GM23248 (cell line): ENCODE data around the gene LTF. TPM values are rescaled to one million over a fixed set of nuclear protein-coding genes. Genes with fewer than 3 reads are reported as not detected.

Source experiments
- DNase-seq: peaks from one replicate; pipeline ENCODE4 v3.0.0-alpha.2; 2015
- H2AFZ ChIP-seq: fragments of 200-600 bp; sonication (generic); 2 replicates; pipeline ENCODE4 v1.6.1; 2016; ENCODE audit warnings: antibody characterized with exemption
- H3F3A ChIP-seq: fragments of 200-600 bp; sonication (generic); 2 replicates; pipeline ENCODE4 v1.6.1; 2016; ENCODE audit warnings: mild to moderate bottlenecking, antibody characterized with exemption, mixed run types; ENCODE audit not compliant: insufficient read depth
- H3K27ac ChIP-seq: fragments of 200-600 bp; sonication (generic); 2 replicates; pipeline ENCODE4 v1.5.1; 2016; ENCODE audit warnings: mild to moderate bottlenecking
- H3K27me3 ChIP-seq: fragments of 200-600 bp; sonication (generic); replicated peaks from 2 replicates; pipeline ENCODE4 v1.6.1; 2016; ENCODE audit warnings: mild to moderate bottlenecking; ENCODE audit not compliant: insufficient read depth
- H3K36me3 ChIP-seq: fragments of 200-600 bp; sonication (generic); 2 replicates; pipeline ENCODE4 v1.6.1; 2016; ENCODE audit warnings: low read depth, mild to moderate bottlenecking
- H3K4me1 ChIP-seq: fragments of 200-600 bp; sonication (generic); 2 replicates; pipeline ENCODE4 v1.6.1; 2016; ENCODE audit warnings: mild to moderate bottlenecking; ENCODE audit not compliant: insufficient read depth
- H3K4me2 ChIP-seq: fragments of 200-600 bp; sonication (generic); one replicate; pipeline ENCODE4 v1.6.1; 2016; ENCODE audit warnings: mild to moderate bottlenecking; ENCODE audit not compliant: unreplicated experiment
- H3K4me3 ChIP-seq: fragments of 200-600 bp; sonication (generic); 2 replicates; pipeline ENCODE4 v1.5.1; 2016; ENCODE audit warnings: mild to moderate bottlenecking
- H3K79me2 ChIP-seq: fragments of 200-600 bp; sonication (generic); 2 replicates; pipeline ENCODE4 v1.6.1; 2016; ENCODE audit warnings: mild to moderate bottlenecking; ENCODE audit not compliant: insufficient read depth
- H3K9ac ChIP-seq: fragments of 200-600 bp; sonication (generic); 2 replicates; pipeline ENCODE4 v1.6.1; 2016; ENCODE audit warnings: mild to moderate bottlenecking
- H3K9me2 ChIP-seq: fragments of 200-600 bp; sonication (generic); 2 replicates; pipeline ENCODE4 v1.6.1; 2016; ENCODE audit warnings: mixed run types, mild to moderate bottlenecking, moderate library complexity; ENCODE audit not compliant: insufficient read depth
- H3K9me3 ChIP-seq: fragments of 200-600 bp; sonication (generic); one replicate; pipeline ENCODE4 v1.6.1; 2017; ENCODE audit warnings: low read depth
- H4K20me1 ChIP-seq: fragments of 200-600 bp; sonication (generic); 2 replicates; pipeline ENCODE4 v1.6.0; 2016; ENCODE audit not compliant: insufficient read depth
- EZH2 ChIP-seq: fragments of 200-600 bp; sonication (generic); IDR thresholded peaks from 2 replicates; pipeline ENCODE4 v1.6.1; 2018; ENCODE audit warnings: antibody characterized with exemption, mild to moderate bottlenecking; ENCODE audit not compliant: insufficient read depth, poor library complexity, severe bottlenecking
- EZH2phosphoT487 ChIP-seq: fragments of 200-600 bp; sonication (generic); IDR thresholded peaks from 2 replicates; pipeline ENCODE4 v1.6.1; 2018; ENCODE audit warnings: antibody characterized with exemption, moderate library complexity, mild to moderate bottlenecking, low read depth; ENCODE audit not compliant: insufficient read depth
- WGBS, 2 experiments: methylation state at CpG; one replicate each; pipeline ENCODE4 v1.1.6; 2015 to 2017; ENCODE audit warnings: low lambda C conversion rate in 2 of 2, low coverage in 1 of 2; ENCODE audit errors: missing lambda C conversion rate in 2 of 2; 5-methylcytosine and 5-hydroxymethylcytosine counted together
- in situ Hi-C: fragments of 300-500 bp; cut with MboI; formaldehyde crosslinking; loops from 2 replicates; pipeline ENCODE4 v1.15.0; 2020
- polyA plus RNA-seq: library from polyadenylated mRNA; unstranded; fragments of >200 nt; fragmentation: Nextera tagmentation; extraction: Ambion mirVana; gene quantifications from 2 replicates; pipeline ENCODE4 v1.2.1, GENCODE V29; 2016
- total RNA-seq: library from RNA; depleted of rRNA; stranded (reverse); fragments of >200 nt; shearing (Covaris generic); gene quantifications from 2 replicates; pipeline ENCODE4 v1.2.3, GENCODE V29; 2014

The LTF gene
- total and polyA plus RNA-seq, 2 experiments from 2014 or later: not detected

DNA sequence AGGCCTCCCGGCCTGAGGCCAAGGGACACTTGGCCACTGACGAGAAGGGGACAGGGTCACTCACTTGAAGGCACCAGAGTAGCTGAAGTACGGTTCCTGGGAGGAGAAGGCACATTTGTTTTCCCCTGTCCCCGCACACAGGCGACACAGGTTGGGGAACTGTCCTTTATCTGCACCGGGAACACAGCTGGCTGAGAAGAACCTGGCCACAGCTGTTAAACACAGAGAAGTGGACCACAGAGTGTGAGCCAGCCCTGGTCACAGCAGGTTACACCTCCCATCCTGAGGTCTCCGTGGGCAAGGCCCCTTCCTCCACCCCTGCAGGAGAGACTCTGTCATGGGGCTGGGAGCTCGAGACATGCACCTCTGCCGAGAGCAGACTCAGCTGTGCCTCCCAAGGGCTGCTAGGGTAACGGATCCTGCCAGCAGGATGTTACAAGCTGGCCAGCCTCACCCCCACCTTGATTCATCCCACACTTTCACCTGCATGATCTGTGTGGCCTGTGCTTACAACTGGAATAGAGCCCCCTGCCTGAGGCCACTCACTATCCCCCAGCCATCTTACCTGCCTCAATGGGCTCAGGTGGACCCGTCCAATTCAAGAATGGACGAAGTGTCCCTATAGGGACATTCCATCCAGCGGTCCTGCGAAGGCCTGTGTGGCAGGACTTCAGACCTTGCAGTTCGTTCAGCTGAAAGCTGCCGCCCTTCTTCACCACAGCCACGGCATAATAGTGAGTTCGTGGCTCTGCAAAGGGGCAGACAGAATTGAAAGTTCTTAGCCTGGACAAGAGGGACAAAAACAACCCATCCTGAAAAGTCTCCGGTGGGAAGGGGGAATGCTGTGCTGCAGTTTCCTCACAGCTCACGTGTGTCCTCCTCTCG, 9.2 kb downstream of the LTF start:
- in situ Hi-C loops: no loop called here
- no peak overlapping the region for H3K4me2 ChIP-seq
- H3K9me3 ChIP-seq: no peaks in the 10 kb centered on the region
- no peak overlapping the region for H3K9ac ChIP-seq
- no peak overlapping the region for H2AFZ ChIP-seq
- no peaks in the 10 kb centered on the region for H3K9me2 ChIP-seq
- 62 to 63% methylated on average over 21 of the region's 21 CpGs for WGBS, 2 experiments
- H3F3A ChIP-seq: no peaks in the 10 kb centered on the region
- no peak for DNase-seq
- TF ChIP-seq EZH2: no peak
- no peak for TF ChIP-seq EZH2phosphoT487
- H3K36me3 ChIP-seq: no peaks in the 10 kb centered on the region
- no peaks in the 10 kb centered on the region for H4K20me1 ChIP-seq
- no peak overlapping the region for H3K4me3 ChIP-seq
- no peaks in the 10 kb centered on the region for H3K4me1 ChIP-seq
- no peaks in the 10 kb centered on the region for H3K79me2 ChIP-seq
- H3K27ac ChIP-seq: no peak overlapping the region
- H3K27me3 ChIP-seq: peaks cover 73% of the 10 kb centered on the region

GRCh38 chr3:46454606-46455005, 10.1 kb downstream of the LTF start:
- Histone ChIP-seq H3K4me2 (no peak overlapping the region), H3K79me2 (no peaks in the 10 kb centered on the region), H3K9me2 (no peaks in the 10 kb centered on the region), H3K4me3 (no peak overlapping the region), H3K27ac (no peak overlapping the region), H3K27me3 (peaks cover 70% of the 10 kb centered on the region), H3F3A (no peaks in the 10 kb centered on the region), H3K9ac (no peak overlapping the region), H4K20me1 (no peaks in the 10 kb centered on the region), H2AFZ (no peak overlapping the region), H3K9me3 (no peaks in the 10 kb centered on the region), H3K4me1 (no peaks in the 10 kb centered on the region), H3K36me3 (no peaks in the 10 kb centered on the region)
- WGBS, 2 experiments: 72 to 76% methylated on average over 7 of the region's 7 CpGs
- in situ Hi-C loops: no loop called here
- no peak for DNase-seq
- TF ChIP-seq EZH2phosphoT487 (no peak), EZH2 (no peak)

DNA sequence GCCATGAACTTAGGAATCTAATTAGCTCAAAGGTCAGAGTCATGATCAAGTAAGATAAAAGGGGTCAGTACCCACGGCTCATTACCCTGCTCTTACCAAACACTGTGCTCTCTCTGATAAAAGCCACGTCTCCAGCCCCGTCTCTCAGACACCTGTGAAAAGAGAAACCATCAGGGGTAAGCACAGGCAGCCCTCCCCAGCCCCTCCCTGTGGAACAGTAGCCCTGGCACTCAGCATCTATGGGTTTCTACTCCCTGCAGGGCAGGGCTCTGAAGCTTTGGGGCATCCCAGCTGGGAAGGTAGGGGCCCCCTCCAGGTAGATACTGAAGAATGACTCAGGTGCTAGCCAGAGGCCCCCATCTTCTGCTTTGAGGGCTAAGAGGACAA, 10.5 kb downstream of the LTF start:
- 25 to 33% methylated on average over 3 of the region's 3 CpGs for WGBS, 2 experiments
- Histone ChIP-seq H3F3A (no peaks in the 10 kb centered on the region), H3K79me2 (no peaks in the 10 kb centered on the region), H3K27ac (no peak overlapping the region), H3K4me2 (no peak overlapping the region), H3K9me3 (no peaks in the 10 kb centered on the region), H3K27me3 (peaks cover 67% of the 10 kb centered on the region), H3K9me2 (no peaks in the 10 kb centered on the region), H3K36me3 (no peaks in the 10 kb centered on the region), H3K4me1 (no peaks in the 10 kb centered on the region), H4K20me1 (no peaks in the 10 kb centered on the region), H2AFZ (no peak overlapping the region), H3K9ac (no peak overlapping the region), H3K4me3 (no peak overlapping the region)
- TF ChIP-seq EZH2: no peak
- no peak for TF ChIP-seq EZH2phosphoT487
- in situ Hi-C loops: no loop called here
- DNase-seq: no peak

- Histone ChIP-seq H3K36me3 (no peaks in the 10 kb centered on the region), H3K9me2 (no peaks in the 10 kb centered on the region), H3K27ac (no peak overlapping the region), H3K27me3 (peaks cover 61% of the 10 kb centered on the region), H3K79me2 (no peaks in the 10 kb centered on the region), H2AFZ (no peak overlapping the region), H4K20me1 (no peaks in the 10 kb centered on the region), H3K4me1 (no peaks in the 10 kb centered on the region), H3F3A (no peaks in the 10 kb centered on the region), H3K9me3 (no peaks in the 10 kb centered on the region), H3K4me2 (no peak overlapping the region), H3K9ac (no peak overlapping the region), H3K4me3 (no peak overlapping the region)
- in situ Hi-C loops: no loop called here
- DNase-seq: no peak
- 42 to 48% methylated on average over 7 of the region's 7 CpGs for WGBS, 2 experiments
- TF ChIP-seq EZH2: no peak
- no peak for TF ChIP-seq EZH2phosphoT487
Measured at GRCh38 chr3:46453526-46454208, 11.0 kb downstream of the LTF start.
